NCI-H2196 treated with DMSO at 0.1 percent for 48 hours (cell line): ENCODE results near the gene ARHGEF19.

Experiments
- DNase-seq: peaks from one replicate; lab custom pipeline; 2025; ENCODE audit not compliant: unreplicated experiment; lab: John Stamatoyannopoulos, UW

The ARHGEF19 gene

DNA sequence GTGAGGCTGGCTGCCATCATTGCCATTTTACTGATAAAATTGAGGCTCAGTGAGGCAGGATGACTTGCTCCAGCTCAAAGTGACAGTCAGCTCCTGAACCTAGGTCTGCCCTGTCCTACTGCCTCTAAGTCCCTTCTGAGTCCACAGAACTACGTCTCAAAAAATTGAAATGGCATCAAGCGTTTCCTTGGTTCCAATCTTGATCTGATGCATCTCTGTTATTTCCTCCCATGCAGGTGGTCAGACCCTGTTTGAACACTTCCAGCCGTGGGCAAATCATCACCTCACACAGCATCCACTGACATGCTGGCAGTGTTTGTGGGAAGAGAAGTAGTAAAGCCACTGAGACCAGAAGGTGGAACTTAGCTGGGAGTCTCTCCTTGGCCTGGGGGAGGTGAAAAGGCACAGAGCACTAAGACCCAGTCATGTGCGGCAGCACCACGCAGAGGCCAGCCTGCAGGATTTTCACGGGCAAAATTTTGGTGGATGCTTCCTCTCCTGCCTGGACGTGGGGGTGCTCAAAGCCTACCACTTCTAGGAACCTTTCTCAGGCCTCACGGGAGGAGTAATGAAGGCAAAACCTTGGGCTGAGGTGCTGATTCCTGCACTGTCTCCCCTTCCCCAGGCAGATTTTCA is 32.3 kb upstream of the ARHGEF19 start:
- no peak for DNase-seq

DNA sequence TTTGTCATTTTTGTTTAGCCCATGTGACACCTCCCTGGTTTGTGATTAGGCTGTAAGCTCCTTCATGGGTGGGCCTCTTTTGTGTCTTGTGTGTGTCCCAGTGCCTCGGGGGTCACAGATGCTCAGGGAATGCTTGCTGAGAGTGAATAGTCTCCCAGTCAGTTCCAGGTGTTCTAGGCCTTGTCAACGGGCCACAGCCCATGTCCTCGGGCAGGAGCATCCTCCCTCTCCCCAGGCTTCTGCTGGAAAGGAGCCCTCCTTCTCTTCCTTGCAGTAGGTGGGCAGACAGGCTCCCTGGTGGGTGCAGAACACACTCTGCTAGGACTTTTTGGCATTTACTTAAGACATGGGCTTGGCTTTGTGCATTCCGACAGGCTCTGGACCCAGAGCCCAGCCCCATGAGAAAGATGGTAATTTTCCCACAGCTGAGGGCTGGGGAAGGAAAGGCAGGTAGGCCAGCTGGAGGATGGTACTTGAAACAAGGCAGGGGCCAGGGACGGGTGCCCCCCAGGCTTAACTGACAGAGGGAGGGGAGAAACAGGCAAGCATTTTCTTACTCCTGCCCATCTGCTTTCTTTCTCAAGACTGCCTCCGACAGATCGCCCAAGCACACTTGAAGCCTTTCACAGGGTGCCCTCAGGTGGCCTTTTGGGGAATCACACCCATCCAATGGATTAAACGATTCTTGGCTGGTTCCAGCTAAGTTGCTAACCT is 31.6 kb upstream of the ARHGEF19 start:
- DNase-seq, result peak; percentile 57

DNA sequence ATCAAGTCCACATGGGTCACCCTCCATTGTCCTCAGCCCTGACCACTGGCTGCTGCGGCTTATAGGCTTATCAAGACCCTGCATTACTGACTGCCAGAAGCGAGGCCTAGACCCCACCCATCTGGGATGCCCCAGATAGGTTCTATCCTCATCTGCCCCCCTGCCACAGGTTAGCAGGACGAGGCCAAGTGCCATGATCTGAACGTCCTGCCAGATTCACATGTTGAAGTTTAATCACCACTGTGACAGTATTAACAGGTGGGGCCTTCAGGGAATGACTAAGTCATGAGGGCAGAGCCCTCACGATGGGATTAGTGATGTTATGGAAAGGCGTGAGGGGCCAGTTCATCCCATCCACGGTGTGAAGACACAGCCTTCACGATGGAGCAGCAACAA is 30.8 kb upstream of the ARHGEF19 start:
- DNase-seq, result no peak

GRCh38 chr1:16242556-16243214 is 30.2 kb upstream of the ARHGEF19 start:
- no peak for DNase-seq

DNA sequence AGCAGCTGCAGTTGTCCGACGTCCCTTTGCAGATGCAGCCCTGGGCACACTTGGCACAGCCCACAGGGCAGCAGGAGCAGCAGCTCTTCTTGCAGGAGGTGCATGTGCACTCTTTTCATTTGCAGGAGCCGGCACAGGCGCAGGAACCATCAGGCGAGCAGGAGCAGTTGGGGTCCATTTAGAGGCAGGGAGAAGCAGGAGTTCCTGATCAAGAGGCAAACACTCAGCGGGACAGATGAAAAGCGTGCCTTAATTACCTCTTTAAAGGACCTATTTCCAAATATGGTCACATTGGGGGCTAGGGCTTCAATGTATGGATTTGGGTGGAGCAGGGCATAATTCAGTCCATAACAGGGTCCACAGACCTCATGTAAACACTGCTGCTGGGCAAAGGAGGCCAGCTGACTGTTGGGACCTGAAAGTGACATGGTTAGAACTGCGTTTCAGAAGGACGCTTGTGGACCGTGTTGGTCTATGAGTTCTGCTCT is 28.8 kb upstream of the ARHGEF19 start:
- no peak for DNase-seq

DNA sequence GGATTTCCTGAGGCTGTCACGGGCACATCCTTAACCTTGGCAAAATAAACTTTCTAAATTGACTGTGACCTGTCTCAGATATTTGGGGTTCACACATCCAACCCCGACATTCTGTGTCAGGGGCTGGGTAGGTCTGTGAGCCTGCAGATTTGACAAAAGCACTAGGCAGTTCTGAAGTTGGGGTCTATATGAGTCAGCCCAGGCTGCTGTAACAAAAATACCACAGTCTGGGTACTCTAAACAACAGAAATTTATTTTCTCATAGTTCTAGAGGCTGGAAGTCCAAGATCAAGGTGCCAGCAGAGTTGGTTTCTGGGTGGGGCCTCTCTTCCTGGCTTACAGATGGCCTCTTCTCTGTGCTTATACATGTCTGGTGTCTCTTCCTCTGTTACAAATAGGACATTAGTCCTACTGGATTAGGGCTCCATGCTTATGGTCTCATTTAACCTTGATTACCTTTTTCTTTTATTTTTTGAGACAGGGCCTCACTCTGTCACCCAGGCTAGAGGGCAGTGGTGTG is 27.6 kb upstream of the ARHGEF19 start:
- DNase-seq, result no peak

DNA sequence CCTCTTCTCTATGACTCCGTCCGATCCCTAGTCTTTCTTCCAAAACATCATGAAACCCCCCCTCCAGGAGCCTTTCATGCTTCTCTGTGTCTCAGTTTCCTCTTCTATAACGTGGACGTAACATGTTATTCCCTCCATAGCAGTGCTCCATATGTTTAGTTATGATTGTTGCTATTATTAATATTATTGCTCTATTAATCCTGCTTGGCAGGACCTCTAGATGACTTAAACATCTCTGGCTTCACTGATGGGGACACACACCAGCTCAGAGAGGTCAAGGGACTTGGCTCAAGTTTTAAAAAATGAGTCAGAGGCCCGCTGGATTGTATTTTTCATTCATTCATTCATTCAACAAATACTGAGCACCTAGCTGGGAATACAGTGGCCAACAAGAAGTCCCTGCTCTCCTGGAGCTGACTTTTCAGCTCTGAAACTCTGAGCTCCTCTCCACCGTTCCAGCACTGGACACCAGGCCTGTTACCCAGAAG is 24.9 kb upstream of the ARHGEF19 start:
- DNase-seq, result no peak

- DNase-seq, result peak; percentile 90
These were observed 24.3 kb upstream of the ARHGEF19 start, which contains the start of gene CPLANE2 for GRCh38 chr1:16236511-16237342. TSS of gene CPLANE2 (minus strand) at chr1:16237183. CDS start at chr1:16236742, 441 bp downstream.

- peak; percentile 73 for DNase-seq
These were observed 23.6 kb upstream of the ARHGEF19 start for GRCh38 chr1:16235944-16236510.

- DNase-seq, result no peak
These were observed 22.9 kb upstream of the ARHGEF19 start for GRCh38 chr1:16235347-16235746.

DNA sequence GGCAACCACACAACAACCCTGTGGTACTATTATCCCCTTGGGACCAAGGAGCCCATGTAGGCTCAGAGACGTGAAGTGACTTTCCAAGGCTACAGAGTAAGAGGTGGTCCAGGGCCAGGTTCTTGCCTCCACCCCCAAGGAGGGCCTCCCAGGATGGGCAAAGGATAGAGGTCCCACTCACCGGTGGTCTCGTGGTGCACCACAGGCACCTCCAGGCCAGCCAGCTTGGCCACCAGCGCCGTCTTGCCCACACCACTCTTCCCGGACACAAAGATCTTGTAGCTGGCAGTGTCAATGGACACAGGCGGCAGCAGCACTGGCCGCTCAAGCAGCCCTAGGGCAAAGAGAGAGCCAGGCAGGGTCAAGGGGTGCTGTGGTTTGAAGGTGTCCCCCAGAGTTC is 21.0 kb upstream of the ARHGEF19 start:
- no peak for DNase-seq

GRCh38 chr1:16232316-16232710 is 19.9 kb upstream of the ARHGEF19 start:
- no peak for DNase-seq

DNA sequence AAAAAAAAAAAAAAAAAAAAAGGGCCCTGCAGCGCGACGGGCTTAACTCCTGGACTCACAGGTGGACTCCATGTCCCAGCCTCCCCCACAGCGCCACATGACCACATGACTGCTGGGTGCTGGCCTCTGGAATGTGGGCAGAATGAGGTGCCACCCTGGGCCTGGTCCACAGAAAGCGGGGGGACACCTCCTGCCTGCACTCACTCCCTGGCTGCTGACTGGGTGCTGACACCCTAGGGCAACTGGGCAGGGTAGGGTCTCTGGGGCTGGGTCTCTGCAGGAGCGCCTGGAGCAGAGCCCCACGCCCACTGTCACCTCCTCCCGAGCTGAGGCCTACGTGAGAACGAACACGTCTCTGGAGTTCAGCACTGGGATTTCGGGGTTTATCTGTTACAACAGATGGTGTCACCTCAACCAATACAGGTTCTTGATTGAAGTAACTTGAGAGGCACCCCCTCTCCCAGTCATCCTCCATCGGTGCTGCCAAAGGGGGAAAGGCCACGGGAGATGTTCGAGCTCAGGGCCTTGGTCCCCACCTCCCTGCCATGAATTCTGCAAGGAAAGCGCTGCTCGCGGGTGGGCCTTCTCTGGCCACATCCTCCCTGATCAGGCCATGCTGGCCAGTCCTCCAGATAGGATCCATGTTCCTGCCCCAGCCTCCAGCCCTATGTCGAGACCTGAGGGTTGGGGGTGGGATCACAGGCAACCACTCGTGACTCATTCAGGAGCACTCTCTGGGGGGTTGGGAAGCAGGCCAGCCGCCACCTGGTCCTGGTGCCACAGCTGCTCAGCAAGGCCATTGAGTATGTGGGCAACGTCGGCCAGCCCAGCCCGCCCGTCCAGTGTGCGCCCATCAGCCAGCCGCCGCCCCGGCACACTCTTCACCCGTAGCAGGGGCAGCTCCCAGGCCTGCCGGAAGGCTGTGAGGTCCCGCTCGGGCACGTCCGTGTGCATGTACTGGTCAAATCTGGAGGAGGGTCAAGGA is 19.2 kb upstream of the ARHGEF19 start:
- DNase-seq, result no peak

GRCh38 chr1:16230744-16231143 is 18.3 kb upstream of the ARHGEF19 start:
- DNase-seq, result no peak

GRCh38 chr1:16229976-16230740 is 17.7 kb upstream of the ARHGEF19 start:
- DNase-seq, result no peak

DNA sequence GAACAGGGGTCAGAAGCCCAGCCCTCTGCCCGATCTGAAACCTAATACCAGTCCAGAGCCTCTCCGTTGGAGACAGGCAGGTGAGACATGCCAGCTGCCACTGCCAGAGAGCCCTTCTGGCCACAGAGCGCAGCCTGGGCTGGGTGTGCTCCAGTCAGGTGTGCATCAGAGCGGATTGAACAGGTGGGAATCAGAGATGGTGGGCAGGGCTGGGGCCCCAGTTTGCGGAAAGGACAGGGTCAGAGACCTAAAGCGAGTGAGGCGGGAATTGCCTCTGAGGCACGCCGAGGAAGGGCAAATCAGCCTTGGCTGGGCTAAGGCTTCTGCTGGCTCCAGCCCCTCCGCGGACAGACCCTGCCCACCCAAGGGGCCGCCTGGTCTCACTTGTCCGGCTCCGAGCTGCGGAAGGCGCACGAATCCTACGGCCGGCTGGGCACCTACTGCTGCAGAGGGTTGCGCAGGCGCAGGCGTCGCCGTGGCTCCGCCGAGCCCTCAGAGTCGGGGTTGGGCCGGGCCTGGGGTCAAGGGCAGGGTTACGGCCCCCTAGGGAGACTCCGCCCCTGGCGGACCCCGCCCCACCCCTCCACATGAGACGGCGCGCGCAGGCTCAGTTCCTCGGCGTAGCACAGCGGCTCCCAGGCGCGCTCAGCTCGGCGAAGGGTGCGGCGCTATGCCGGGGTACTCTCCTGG is 14.2 kb upstream of the ARHGEF19 start:
- peak; percentile 14 for DNase-seq

DNA sequence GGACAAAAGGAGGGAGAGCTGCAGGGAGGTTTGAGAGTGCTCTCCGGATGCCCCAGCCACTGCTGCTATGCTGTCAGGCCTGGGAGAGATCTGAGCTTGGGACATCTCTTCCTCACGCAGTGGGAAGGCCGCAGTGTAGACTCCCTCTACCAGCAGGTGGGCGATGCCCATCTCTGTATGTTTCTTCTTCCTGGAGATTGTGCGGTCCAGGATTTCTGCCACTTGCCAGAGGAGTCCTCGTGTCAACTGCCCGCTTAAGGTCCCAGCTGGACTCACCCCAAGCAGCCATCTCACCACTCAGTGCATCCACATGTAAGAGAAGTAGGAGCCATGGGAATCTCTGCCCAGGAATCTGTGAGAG is 13.7 kb upstream of the ARHGEF19 start:
- DNase-seq, result no peak

DNA sequence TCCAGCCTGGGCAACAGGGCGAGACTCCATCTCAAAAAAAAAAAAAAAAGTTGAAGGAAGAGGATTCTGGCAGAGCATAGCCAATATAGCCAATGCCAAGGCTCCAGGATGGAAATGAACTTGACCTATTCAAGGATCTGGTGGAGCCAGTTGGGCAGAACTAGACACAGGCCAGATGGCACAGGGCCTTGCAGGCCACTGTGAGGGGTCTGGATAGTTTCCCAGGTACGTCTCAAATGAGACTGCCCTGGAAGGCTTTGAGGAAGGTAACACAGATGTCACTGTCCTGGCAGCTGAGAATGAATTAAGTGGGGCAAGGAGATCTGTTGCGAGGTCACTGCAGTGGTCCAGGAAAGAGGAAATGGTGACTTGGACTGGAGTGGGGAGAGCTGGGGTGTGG is 12.0 kb upstream of the ARHGEF19 start:
- no peak for DNase-seq
